Ovary (tissue), 9 donors: ENCODE results near the gene AP5Z1. TPM values are rescaled to one million over a fixed set of nuclear protein-coding genes. Genes with fewer than 3 reads are reported as not detected.

ENCODE experiments used
- DNase-seq, 5 donors: peaks; one replicate each; pipeline ENCODE4 v3.0.0-alpha.2; 2019 to 2020
- H3K27ac ChIP-seq, 2 donors: fragments of 200-600 bp; one replicate each; pipeline versions ENCODE4 v1.5.1 to v1.8.0; 2019 to 2022
- H3K27me3 ChIP-seq: fragments of 200-600 bp; one replicate; pipeline ENCODE4 v1.8.0; 2022
- H3K36me3 ChIP-seq: fragments of 200-600 bp; sonication (generic); one replicate; pipeline ENCODE4 v1.5.1; 2019
- H3K4me1 ChIP-seq: one replicate; pipeline ENCODE4 v1.8.1; 2013; ENCODE audit warnings: mild to moderate bottlenecking, moderate library complexity; ENCODE audit not compliant: insufficient read depth
- H3K4me3 ChIP-seq: fragments of 200-600 bp; sonication (generic); one replicate; pipeline ENCODE4 v1.5.1; 2017
- H3K9me3 ChIP-seq, 2 donors: fragments of 200-600 bp in 1 of 2; sonication (generic) in 1 of 2; one replicate each; pipeline versions ENCODE4 v1.5.1 to v1.8.1; 2013 to 2019; ENCODE audit warnings: mild to moderate bottlenecking in 1 of 2, moderate library complexity in 1 of 2
- CTCF ChIP-seq, 3 donors: fragments of 450-650 bp in 2 of 3; fragments of 200-600 bp in 1 of 3; IDR thresholded peaks; one replicate each; pipeline versions ENCODE4 v1.5.1 to v1.8.0; 2016 to 2022; ENCODE audit warnings: antibody characterized with exemption in 3 of 3, mild to moderate bottlenecking in 1 of 3
- EP300 ChIP-seq: sonication (generic); formaldehyde crosslinking; IDR thresholded peaks from one replicate; pipeline ENCODE4 v1.6.1; 2017; ENCODE audit warnings: antibody characterized with exemption
- POLR2A ChIP-seq: fragments of 450-650 bp; IDR thresholded peaks from one replicate; pipeline ENCODE4 v1.6.1; 2017; ENCODE audit warnings: antibody characterized with exemption, mild to moderate bottlenecking, moderate library complexity
- WGBS, 3 donors: extraction: QIAGEN DNeasy Blood & Tissue Kit in 1 of 3; methylation state at CpG; one replicate each; pipeline versions ENCODE4 v1.1.5 to v1.1.7; 2013 to 2017; 5-methylcytosine and 5-hydroxymethylcytosine counted together
- intact Hi-C, 4 donors: fragments of 100-400 bp; cut with DNase I; formaldehyde crosslinking; loops; one replicate each; pipeline versions ENCODE4 v1.11.0 to v1.15.1; 2022 to 2023
- polyA plus RNA-seq, 2 donors: library from polyadenylated mRNA; stranded (reverse); fragments of 200-250 nt in 1 of 2; fragments of 350-450 nt in 1 of 2; fragmentation: Illumina TruSeq in 1 of 2; extraction: RNeasy Lipid Tissue Mini Kit (QIAGEN cat#74804) in 1 of 2; gene quantifications; one replicate each; pipeline ENCODE4 v1.2.3, GENCODE V29; 2013 to 2014
- total RNA-seq, 7 donors: library from RNA; depleted of rRNA in 2 of 7; stranded (reverse); fragments of >200 nt in 2 of 7; fragmentation: NEBNext Ultra II Directional in 3 of 7; extraction: Animal tissue kit (Norgen Biotek cat#: 25700) in 3 of 7; gene quantifications; one replicate each; pipeline versions ENCODE4 v1.1.0 to v1.2.4, GENCODE V29; 2016 to 2023
- donor health status: DM: no; HTN: no; CAD: no; lungs with moderate emphysema.
- donor health status: DM: no; HTN: no; CAD: no.
- donor health status: Bipolar disorder and iron deficiency.
- donor health status: DM: yes; HTN: yes; CAD: no.
- donor health status: DM: no; HTN: no; CAD: no.
- donor health status: DM: yes; HTN: yes; CAD: no.

The AP5Z1 gene
- total and polyA plus RNA-seq, 9 donors = 2.4 to 37.3 (median 23.1) TPM

GRCh38 chr7:4763091-4763793, 12.2 kb upstream of the AP5Z1 start:
- H3K4me3 ChIP-seq = no peak overlapping the region
- no peak for DNase-seq
- no peaks in the 10 kb centered on the region for H3K4me1 ChIP-seq
- intact Hi-C loops = no loop called here
- no peaks in the 10 kb centered on the region for H3K27me3 ChIP-seq
- no peak for TF ChIP-seq EP300
- 93 to 94% (median 93%) methylated on average over 32 of the region's 32 CpGs for WGBS, 3 donors
- H3K36me3 ChIP-seq = no peaks in the 10 kb centered on the region
- no peak overlapping the region for H3K27ac ChIP-seq
- no peaks in the 10 kb centered on the region for H3K9me3 ChIP-seq

GRCh38 chr7:4763794-4764185, 11.6 kb upstream of the AP5Z1 start:
- H3K36me3 ChIP-seq = no peaks in the 10 kb centered on the region
- no peaks in the 10 kb centered on the region for H3K9me3 ChIP-seq
- no peak for DNase-seq
- H3K27me3 ChIP-seq = no peaks in the 10 kb centered on the region
- no peaks in the 10 kb centered on the region for H3K4me1 ChIP-seq
- no peak overlapping the region for H3K4me3 ChIP-seq
- no peak overlapping the region for H3K27ac ChIP-seq
- intact Hi-C loops = no loop called here
- TF ChIP-seq EP300 = no peak
- no peak for TF ChIP-seq CTCF (IDR thresholded peaks at IDR 0.05)
- 94 to 96% (median 95%) methylated on average over 21 of the region's 21 CpGs for WGBS, 3 donors

- DNase-seq = no peak
- Histone ChIP-seq H3K27me3 (no peaks in the 10 kb centered on the region), H3K9me3 (no peaks in the 10 kb centered on the region), H3K4me1 (no peaks in the 10 kb centered on the region), H3K4me3 (no peak overlapping the region), H3K36me3 (no peaks in the 10 kb centered on the region), H3K27ac (no peak overlapping the region)
- TF ChIP-seq POLR2A (no peak), EP300 (no peak), CTCF (IDR thresholded peaks at IDR 0.05) (no peak)
- WGBS, 3 donors = 84 to 85% (median 85%) methylated on average over 35 of the region's 35 CpGs
- intact Hi-C loops = no loop called here
These were observed 10.9 kb upstream of the AP5Z1 start for GRCh38 chr7:4764402-4765007.

GRCh38 chr7:4765776-4766490, 9.5 kb upstream of the AP5Z1 start:
- 80 to 84% (median 80%) methylated on average over 23 of the region's 23 CpGs for WGBS, 3 donors
- Histone ChIP-seq H3K4me3 (peak overlapping the region; percentile 21), H3K27ac (no peak overlapping the region), H3K9me3 (no peaks in the 10 kb centered on the region), H3K27me3 (no peaks in the 10 kb centered on the region), H3K4me1 (no peaks in the 10 kb centered on the region), H3K36me3 (no peaks in the 10 kb centered on the region)
- DNase-seq = no peak
- no peak for TF ChIP-seq POLR2A
- TF ChIP-seq CTCF (IDR thresholded peaks at IDR 0.05) = no peak
- TF ChIP-seq EP300 = no peak
- intact Hi-C loops = no loop called here
